ENCODE results near the gene AGPAT4. TPM values are rescaled to one million over a fixed set of nuclear protein-coding genes. Genes with fewer than 3 reads are reported as not detected.
"Not testable (repeated sequence)": the region's sequence is repeated elsewhere in the genome, so short reads cannot be mapped to it uniquely, and the experiment has no call there.

AGPAT4 gene
- polyA plus RNA-seq, 1 donor, result 9.1 TPM

DNA sequence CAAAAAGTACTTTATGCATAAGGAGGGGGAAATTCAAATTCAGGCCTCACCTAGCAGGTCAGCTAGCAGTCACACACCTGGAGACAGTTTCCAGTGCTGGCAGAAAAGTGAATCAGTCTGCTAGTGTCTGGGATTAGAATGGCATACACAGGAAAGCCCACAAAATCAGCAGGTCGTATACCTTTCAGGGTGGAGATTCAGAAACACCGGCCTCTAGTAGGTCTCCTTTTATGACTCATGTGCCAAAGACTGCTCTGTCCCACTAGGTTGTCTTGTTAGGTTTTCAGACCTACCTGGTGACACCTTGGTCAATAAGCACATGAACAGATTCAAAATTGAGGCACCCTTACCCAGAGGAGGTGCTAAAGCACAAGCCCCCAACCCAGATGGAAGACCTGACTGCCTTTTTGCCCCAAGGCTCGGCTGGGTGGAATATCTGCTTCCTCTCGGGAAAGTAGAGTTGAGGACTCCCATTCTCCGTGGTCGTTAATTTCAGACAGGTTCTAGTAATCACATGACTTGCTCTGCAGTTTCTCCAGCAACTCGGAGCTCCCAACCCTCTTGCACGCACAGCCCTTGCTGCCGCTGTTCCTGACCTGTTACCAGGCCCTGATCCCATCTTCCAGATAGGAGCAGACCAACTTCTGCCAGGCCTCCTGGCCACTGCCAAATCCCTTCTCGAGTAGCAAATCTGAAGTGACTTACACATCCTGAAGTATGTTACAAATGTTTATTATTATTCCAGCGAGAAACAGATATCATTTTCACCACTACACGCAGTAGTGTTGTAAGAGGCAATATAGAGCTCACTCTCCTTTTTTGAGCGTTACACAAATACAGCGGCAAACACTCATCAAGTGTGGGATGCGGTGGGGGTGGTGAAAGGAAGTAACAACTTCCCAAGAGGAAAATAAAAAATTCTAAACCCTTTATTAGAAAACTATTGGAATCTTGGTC, 46.6 kb downstream of the AGPAT4 start:
- DNase-seq, result no peak

DNA sequence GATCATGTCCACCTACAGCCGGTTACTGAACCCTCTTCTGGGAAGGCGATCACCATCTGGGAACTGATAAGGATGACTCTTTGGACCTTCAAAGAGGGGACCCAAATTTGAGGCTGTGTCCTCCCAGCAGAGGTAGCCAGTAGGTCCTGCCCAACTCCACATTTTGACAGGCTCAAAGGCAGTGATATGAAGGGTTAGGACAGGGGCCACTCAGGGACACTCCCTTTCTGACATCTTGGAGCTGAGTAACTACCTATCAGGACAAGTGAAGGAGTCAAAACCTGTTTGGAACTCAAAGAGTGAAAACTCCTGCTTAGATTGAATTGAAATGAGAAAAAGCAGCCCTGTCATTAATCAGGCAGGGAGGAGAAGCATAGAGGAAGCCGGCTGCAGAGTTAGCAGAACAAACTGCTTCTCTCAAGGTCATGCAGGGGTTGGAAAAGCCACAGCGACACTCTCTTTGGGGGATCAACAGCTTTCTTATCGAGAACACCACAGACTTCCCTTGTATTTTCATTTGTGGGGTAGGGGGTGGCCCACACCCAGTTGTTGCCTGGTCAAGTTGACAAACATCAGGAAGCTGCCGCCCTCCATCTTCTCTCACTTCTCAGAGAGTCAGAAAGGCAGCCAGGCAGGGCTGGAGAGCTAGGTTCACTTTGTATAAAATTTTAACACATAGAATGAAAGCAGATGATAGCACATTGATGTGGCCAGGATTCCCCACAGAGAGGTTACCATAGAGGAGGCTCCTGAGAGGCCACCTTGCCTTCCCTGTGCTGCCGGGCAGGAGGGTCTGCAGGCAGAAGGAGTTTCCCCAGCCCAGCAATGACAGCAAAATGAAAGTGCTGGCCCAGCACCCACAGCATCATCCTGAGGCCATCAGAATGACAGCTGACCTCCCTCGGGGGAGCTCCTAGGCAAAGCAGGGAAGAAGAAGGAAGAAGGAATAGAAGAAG, 47.6 kb downstream of the AGPAT4 start:
- DNase-seq, result no peak

DNA sequence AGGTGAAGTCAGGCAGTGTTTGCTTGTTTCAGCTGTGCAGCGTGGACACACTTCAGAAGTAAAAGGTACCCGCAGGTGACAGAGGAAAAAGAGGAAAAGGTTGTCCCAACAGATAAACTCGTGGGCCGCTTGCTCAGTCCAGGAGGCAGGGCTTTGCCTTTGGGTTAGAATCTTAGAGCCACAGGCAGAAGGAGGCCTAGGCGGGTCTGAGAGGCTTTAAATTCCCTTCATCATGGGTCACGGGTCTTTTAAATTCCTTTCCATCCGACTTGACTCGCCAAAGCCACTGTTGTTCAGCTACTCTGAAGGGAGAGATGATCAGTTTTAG, 48.2 kb downstream of the AGPAT4 start:
- no peak for DNase-seq

DNA sequence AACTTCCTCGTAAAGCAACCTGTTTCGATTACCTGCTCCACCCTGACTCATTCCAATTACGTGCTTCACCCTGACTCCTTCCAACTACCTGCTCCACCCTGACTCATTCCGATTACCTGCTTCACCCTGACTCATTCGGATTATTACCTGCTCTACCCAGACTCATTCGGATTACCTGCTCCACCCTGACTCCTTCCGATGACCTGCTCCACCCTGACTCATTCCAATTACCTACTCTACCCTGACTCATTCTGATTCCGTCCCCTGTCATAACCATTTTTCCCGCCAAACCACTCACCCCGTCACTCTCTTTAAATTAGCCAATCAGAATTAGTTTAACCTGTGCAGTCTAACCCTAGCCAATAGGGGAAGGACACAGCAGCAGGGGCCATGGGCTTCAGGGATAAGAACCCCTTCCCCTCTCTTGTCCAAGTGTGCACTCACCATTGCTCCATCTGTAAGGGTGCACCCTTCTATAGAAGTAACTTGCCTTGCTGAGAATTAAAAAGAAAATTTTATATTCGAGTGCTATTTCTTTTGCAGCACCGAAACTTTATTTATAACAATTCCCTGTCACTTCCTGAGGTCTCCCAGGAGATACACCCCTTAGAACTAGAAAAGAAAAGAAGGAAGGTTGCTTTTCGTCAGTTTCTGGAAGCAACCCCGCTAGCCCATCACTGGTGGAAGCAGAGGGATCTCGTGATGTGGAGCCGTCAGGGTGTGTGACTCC, 48.7 kb downstream of the AGPAT4 start:
- DNase-seq, result not testable (repeated sequence)

DNA sequence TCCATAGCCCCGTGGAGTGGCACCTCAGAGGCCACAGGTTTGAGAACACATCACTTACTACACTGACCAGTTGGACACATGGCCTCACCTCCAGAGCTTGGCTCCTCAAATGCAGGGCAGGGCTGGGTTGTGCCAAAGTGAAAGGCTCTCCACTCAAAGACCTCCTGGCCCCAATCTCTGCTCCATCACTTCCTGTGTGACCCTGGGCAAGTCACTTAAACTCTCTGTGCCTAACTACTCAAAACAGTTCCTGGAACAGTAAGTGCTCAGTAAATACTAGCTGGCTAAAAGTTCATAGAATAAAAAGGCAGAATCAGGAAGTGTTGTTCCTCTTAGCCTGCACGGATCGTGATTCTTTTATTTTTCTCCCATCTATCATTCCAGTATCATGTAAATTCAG, 50.2 kb downstream of the AGPAT4 start:
- DNase-seq, result no peak

DNA sequence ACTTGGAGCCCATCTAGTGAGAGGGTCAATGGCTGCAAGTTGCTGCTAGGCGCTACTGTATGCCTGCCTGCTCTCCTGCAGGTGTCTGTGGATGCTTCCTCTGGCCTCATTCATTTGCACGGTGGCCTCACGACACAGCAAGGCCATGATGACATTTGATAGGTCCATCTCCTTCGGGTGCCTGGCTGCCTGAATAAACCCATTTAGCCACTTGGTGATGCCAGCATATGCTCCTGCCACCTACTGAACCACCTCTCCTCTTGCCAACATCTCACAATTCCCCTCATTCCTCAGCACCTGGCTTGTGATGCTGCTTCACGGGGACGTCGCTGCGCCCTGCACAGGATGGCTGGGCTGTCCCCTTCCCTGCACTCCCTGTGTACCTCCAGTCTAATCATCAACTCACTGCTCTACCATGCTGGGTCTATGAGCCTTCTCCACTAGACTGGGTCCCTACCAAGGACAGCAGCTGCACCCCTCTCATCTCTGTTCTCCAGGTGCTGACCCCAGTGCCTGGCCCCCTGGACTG, 51.1 kb downstream of the AGPAT4 start:
- DNase-seq, result no peak

DNA sequence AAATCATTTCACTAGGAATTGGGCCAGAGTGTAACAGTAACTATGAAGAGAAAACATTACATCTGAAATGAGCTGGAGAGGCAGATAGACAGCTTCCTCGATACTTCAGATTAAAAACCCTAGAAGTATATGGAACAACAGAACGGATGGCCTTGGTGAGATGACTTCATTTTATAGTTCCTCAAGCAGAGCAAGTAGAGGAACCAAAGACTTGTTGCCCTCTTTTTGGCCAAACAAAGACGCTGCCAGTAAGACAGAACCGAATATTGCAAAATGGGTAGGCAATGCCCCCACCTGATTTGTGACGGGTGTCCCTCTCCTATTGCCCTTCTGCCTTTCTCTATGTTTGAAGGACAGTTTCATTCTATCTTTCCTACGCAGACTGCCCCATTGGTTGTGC, 53.5 kb downstream of the AGPAT4 start:
- no peak for DNase-seq

DNA sequence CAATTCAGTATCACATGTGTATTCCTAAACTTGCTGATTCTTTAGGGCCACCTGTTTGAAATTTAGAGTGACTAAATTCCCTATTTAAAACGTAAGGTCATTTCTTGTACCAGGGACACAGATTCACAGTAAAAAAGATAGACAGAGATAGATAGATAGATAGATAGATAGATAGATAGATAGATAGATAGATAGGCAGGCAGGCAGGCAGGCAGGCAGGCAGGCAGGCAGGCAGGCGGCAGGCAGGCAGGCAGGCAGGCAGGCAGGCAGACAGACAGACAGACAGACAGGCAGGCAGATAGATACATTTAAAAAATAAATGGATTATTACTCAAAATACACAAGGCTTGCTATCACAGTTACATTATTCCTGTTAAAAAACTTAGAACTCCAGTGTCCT, 54.2 kb downstream of the AGPAT4 start:
- DNase-seq, result no peak

DNA sequence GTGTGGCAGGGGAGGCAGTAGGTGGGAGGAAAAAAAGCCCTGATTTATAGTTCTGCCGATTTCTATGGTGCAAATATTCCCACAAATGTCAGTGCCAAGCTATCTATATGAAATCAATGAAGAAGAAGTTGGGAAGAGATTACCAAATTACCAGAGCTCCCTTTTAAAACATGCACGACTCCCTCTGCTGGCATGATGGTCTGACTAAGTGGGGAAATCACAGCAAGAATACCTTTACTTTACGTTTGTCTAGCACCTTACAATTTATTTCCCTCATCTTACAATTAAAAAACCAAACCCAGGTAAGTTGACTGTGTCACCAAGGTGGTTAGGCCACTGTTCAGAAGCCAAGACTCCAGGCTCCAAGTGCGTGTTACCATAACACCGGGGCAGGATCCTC, 55.6 kb downstream of the AGPAT4 start:
- DNase-seq, result no peak

DNA sequence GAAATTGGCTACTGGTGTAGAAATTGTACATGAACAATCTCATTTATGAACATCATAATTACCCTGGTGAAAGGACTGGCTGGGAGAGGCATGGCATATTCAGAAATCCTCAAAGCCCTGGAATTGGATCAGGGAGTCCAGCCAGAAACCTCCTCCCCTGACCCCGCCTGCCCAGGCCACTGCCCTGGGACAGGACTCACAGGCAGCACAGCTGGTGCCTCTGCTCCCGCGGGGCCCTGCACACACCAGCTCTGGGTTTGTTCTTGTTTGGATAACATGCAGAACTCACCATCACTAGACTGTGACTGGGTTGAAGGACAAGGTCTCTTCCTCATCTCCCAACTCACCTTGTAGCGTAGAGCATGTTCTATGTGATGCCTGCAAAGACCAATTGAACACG, 56.2 kb downstream of the AGPAT4 start:
- no peak for DNase-seq

DNA sequence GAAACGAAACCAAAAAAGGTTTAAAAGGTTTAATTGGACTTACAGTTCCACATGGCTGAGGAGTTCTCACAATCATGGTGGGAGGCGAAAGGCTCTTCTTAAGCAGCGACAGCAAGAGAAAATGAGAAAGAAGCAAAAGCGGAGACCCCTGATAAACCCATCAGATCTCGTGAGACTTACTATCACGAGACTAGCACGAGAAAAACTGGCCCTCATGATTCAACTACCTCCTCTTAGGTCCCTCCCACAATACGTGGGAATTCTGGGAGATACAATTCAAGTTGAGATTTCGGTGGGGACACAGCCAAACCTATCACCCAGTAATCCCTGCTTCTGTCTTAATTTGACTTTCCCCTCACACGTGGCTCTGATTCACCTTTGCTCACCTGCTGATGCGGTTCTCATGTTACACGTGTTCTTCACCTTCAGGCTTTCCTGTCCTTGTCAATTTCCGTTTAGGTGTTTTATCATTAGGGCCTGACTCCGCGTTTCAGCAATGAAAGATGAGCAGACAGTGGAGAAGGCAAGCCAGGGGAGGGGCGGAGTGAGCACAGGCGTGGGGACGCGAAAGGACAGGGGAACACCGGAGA, 57.1 kb downstream of the AGPAT4 start:
- DNase-seq, result no peak

DNA sequence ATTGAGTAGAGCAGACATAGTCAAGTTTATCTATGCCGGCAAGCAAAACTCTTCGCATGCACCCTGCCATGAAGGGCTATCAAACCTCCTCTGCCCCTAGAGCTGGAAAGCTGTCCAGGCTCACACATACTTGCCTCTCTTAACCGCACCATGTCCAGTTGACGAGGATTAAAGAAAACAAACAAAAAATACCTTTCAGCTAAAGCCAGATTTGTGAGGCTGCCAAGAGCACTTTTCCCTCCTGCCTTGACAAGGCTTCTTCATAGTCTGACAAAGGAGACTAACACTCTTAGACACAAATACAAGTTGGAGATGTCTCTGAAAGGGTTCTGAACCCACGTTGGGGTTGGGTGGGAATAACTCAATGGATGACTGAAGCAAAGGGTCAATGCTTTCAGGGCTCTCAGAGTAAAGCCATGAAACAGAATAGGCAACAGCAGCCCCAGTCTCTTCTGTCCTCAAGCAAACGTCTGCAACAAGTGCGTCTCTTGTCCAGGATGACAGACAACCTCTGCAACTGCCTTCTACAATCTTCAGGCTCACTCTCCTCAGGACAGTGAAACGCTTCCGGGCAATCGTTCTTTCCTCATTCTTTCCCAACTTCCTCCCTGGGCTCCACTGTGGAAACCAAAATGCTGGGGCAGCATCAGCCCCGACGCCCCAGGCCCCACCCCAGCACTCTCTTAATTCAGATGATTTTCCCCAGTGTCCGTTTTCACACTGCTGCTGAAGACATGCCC, 57.8 kb downstream of the AGPAT4 start:
- no peak for DNase-seq

DNA sequence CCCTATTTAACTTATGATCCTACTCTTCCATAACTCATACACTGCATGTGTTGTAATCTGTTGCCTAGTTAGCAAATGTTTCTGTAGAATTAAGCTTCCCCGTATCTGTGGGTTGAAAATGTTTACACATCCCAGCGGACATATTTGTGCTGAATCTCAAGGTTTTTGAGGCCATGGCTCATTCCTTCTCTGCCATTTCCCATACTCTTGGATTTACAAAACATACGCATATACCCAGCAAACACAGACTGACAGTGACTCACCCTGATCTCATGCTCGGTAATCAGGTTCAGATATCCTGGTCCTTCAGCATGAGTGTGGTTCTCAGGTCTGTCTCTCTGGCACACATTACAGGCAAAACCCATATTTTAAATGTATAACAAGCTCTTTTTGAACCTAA, 58.7 kb downstream of the AGPAT4 start:
- DNase-seq, result no peak

DNA sequence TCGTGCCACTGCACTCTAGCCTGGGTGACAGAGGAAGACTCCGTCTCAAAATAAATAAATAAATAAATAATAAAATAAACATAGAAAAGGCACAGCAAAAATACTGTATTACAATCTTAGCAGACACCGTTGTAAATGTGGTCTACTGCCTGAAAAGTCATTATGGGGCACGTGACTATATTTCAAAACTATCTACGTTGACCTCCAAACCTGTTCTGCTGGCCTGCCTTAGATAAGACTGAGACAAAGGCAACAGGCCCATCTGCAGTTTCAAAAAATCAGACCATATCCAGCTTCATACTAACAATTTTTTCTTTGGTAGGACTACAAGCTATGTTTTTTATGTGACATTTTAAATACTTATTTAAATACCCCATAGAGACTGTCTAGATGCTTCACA, 59.1 kb downstream of the AGPAT4 start:
- no peak for DNase-seq

DNA sequence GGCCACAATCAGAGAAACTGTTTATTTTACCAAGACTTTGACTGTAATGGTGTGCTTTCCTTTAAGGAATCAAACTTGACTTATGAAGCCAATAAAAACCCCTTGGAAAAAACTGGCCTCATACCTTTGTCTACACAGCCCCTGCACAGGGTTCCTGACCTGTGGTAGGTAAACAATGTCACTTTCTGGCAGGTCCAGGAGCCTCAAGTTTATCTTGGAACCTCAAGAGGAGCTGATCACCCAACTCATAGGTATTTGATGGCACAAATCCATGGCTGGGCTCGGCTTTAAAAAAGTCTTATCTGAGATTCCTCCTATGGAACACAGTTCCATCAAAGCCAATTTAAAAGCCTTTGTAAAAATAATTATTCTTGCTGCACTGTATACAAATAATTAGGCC, 61.0 kb downstream of the AGPAT4 start:
- DNase-seq, result no peak

DNA sequence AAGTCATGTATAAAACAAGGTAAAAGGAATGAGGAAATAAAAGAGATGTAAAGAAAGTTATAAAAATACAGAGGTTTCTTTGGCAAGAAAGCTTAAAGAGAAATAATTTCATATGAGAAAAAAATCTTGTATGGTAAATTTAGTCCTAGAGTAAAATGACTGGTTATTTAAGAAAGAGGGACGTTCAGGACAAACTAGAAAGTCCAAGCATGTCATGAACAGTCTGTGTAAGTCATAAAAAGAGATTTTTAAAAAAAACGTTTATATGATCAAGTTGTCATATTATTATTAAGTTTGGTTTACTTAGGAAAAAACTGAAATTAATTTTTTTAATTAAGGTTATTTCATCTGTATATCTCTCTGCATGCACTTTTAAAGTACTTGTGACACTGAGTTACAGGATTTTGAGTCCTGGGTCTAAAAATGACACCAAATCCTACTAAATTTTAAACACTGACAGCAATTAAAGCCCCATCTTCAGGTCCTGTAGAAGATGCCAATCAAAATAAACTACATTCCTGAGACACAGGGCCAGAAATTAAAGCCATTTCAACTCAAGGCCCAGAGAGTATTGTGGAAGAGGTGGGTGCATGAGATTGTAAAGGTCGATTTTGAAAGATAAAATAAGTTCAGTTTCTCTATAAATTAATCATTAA, 62.4 kb downstream of the AGPAT4 start:
- DNase-seq, result no peak

DNA sequence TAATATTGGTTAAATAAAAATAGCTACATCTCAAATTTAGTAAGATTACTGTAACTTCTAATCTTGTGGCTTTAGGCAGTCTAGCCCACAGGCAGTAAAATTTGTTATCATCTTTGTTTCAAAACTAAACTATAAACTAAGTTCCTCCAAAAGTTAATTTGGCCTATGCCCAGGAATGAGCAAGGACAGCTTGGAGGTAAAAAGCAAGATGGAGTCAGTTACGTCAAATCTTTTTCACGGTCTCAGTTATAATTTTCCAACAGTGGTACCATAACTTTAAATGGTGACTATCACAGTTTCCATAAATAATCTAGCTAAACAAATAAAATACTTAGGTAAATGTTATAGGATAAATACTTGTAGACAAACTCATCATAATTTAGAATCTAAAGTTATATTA, 63.0 kb downstream of the AGPAT4 start:
- no peak for DNase-seq

DNA sequence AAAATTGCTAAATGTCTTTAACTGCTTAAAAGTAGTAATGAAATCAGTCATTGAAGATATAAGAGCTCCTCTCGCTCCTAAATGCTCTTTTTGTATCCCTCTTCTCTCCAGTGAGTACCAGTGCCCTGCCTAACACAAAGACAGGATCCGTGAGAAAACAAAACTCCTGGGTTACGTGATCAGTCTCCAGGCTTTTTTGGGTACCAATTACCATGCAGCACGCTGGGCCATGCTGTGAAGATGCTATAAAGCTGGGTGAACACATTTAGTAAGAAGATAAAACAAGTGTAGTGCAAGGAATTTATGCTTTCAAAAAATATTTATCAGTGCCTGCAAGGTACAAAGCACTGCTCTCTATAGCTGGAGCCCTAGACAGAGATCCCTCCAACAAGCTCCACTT, 66.7 kb downstream of the AGPAT4 start:
- no peak for DNase-seq

DNA sequence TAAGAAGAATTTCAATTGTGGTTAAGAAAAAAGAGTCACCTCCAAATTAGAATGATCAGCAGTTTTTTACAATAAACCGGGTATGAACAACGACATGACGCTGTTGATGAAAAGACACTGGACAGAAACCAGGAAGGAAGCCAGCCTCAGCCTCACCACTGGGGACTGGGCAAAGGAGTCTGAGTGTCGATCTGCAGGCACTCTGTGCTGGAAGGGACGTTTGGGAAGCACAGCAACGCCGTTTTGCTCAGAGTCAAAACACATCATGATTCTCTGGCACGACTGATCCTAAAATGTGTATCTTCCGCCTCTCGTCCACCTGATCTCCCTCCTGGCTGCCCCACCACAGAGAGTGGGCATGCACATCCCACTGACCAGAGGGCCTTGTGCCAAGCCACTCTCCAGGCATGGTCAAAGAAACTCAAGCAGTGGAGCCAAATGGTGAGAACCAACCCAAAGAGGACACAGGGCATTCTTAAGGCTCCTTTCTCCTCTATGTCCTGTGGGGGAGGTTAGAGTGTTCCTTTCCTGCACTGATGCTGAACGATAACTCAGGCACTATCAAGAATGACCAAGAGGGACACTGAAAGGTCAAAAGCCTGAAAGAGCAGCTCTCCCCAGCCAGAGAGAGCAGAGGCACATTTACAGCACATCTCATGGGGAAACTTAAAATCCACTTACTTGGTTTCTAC, 68.8 kb downstream of the AGPAT4 start:
- no peak for DNase-seq

Measured in hindlimb muscle (tissue), 1 donor.